Lower leg skin (tissue), 4 donors: ENCODE data around the gene DECR2. TPM values are rescaled to one million over a fixed set of nuclear protein-coding genes. Genes with fewer than 3 reads are reported as not detected.

Experiments
- DNase-seq, 2 donors: peaks; one replicate each; pipeline ENCODE4 v3.0.0-alpha.2; 2019; ENCODE audit warnings: low spot score in 2 of 2
- H3K4me3 ChIP-seq: fragments of 200-600 bp; sonication (generic); 2 replicates; pipeline ENCODE4 v1.5.1; 2017; ENCODE audit warnings: mild to moderate bottlenecking, low read depth; ENCODE audit not compliant: poor library complexity, severe bottlenecking
- CTCF ChIP-seq, 3 donors: fragments of 450-650 bp; IDR thresholded peaks; one replicate each; pipeline ENCODE4 v1.5.1; 2016; ENCODE audit warnings: antibody characterized with exemption in 3 of 3, mild to moderate bottlenecking in 3 of 3, moderate library complexity in 2 of 3
- POLR2A ChIP-seq, 2 donors: fragments of 450-650 bp; IDR thresholded peaks; one replicate each; pipeline ENCODE4 v1.6.1; 2016 to 2017; ENCODE audit warnings: antibody characterized with exemption in 2 of 2, mild to moderate bottlenecking in 1 of 2, moderate library complexity in 1 of 2
- WGBS, 2 donors: methylation state at CpG; one replicate each; pipeline ENCODE4 v1.1.5; 2018; 5-methylcytosine and 5-hydroxymethylcytosine counted together
- intact Hi-C: fragments of 100-400 bp; cut with DNase I; formaldehyde crosslinking; loops from one replicate; pipeline ENCODE4 v1.15.0; 2023; ENCODE audit warnings: low total_unique reads
- total RNA-seq, 4 donors: library from RNA; depleted of rRNA; stranded (reverse); fragments of >200 nt; gene quantifications; one replicate each; pipeline ENCODE4 v1.1.0, GENCODE V29; 2016

Gene DECR2
- total RNA-seq, 4 donors from 2014 or later = 14.0 to 21.0 (median 18.8) TPM

- DNase-seq = no peak
- H3K4me3 ChIP-seq = no peak overlapping the region
- intact Hi-C loops = no loop called here
- 77 to 80% methylated on average over 8 of the region's 8 CpGs for WGBS, 2 donors
- TF ChIP-seq CTCF (IDR thresholded peaks at IDR 0.05) (no peak), POLR2A (IDR thresholded peaks at IDR 0.05) (no peak)
Observed at GRCh38 chr16:450385-450784, 48.7 kb downstream of the DECR2 start.

GRCh38 chr16:450785-451512 lies 49.3 kb downstream of the DECR2 start:
- no peak for DNase-seq
- H3K4me3 ChIP-seq = no peak overlapping the region
- intact Hi-C loops = no loop called here
- no peak for TF ChIP-seq POLR2A (IDR thresholded peaks at IDR 0.05)
- no peak for TF ChIP-seq CTCF (IDR thresholded peaks at IDR 0.05)
- 71% methylated on average over 12 to 14 of the region's 14 CpGs for WGBS, 2 donors

GRCh38 chr16:454397-454940 lies 52.8 kb downstream of the DECR2 start:
- intact Hi-C loops = no loop called here
- TF ChIP-seq CTCF (IDR thresholded peaks at IDR 0.05) (no peak), POLR2A (IDR thresholded peaks at IDR 0.05) (no peak)
- 76 to 92% methylated on average over 13 of the region's 13 CpGs for WGBS, 2 donors
- no peak overlapping the region for H3K4me3 ChIP-seq
- no peak for DNase-seq

- no peak for DNase-seq
- no peak for TF ChIP-seq CTCF (IDR thresholded peaks at IDR 0.05)
- TF ChIP-seq POLR2A (IDR thresholded peaks at IDR 0.05) = no peak
- H3K4me3 ChIP-seq = no peak overlapping the region
- WGBS, 2 donors = 90 to 93% methylated on average over 12 of the region's 12 CpGs
- intact Hi-C loops = no loop called here
Observed at GRCh38 chr16:455453-455852, 53.8 kb downstream of the DECR2 start.

GRCh38 chr16:456891-457483 lies 55.3 kb downstream of the DECR2 start:
- WGBS, 2 donors = 61 to 69% methylated on average over 11 of the region's 11 CpGs
- no peak for DNase-seq
- no peak overlapping the region for H3K4me3 ChIP-seq
- TF ChIP-seq CTCF (IDR thresholded peaks at IDR 0.05) = no peak
- TF ChIP-seq POLR2A (IDR thresholded peaks at IDR 0.05) = no peak
- intact Hi-C loops = no loop called here
